Activated CD8-positive, alpha-beta T cell treated with anti-CD3 and anti-CD28 coated beads for 36 hours (primary cell): ENCODE results near the gene FAM114A2. TPM values are rescaled to one million over a fixed set of nuclear protein-coding genes. Genes with fewer than 3 reads are reported as not detected.

Experiments used
- ATAC-seq: fragments of 200-7000 bp; cut with Tn5 transposase; one replicate; pipeline ENCODE4 v1.10.0; 2021; ENCODE audit warnings: mild to moderate bottlenecking, moderate library complexity
- CTCF ChIA-PET: fragments of 350-600 bp; sonication (Branson Sonifier 250); formaldehyde crosslinking; loops from one replicate; lab custom pipeline; 2021; ENCODE audit warnings: antibody characterized with exemption; lab: Charles Lee
- POLR2A ChIA-PET: fragments of 350-600 bp; sonication (Branson Sonifier 250); formaldehyde crosslinking; loops from one replicate; lab custom pipeline; 2021; ENCODE audit warnings: antibody characterized with exemption; lab: Charles Lee
- DNase-seq: peaks from one replicate; pipeline ENCODE4 v3.0.0-alpha.2; 2020
- H3K27ac Mint-ChIP-seq: one replicate; pipeline ENCODE4 v1.8.0; 2021; ENCODE audit warnings: mild to moderate bottlenecking, mixed read lengths
- H3K27me3 Mint-ChIP-seq: one replicate; pipeline ENCODE4 v1.8.0; 2021; ENCODE audit warnings: mixed read lengths
- H3K36me3 Mint-ChIP-seq: one replicate; pipeline ENCODE4 v1.8.0; 2021; ENCODE audit warnings: low read depth, mixed read lengths
- H3K4me1 Mint-ChIP-seq: one replicate; pipeline ENCODE4 v1.8.0; 2021; ENCODE audit warnings: low read depth, mixed read lengths
- H3K4me3 Mint-ChIP-seq: one replicate; pipeline ENCODE4 v1.8.0; 2021; ENCODE audit warnings: mild to moderate bottlenecking, moderate library complexity, mixed read lengths
- H3K9me3 Mint-ChIP-seq: one replicate; pipeline ENCODE4 v1.8.0; 2021; ENCODE audit warnings: mixed read lengths
- intact Hi-C: fragments of 100-400 bp; cut with micrococcal nuclease; formaldehyde crosslinking; loops from one replicate; pipeline ENCODE4 v1.10.0; 2022
- total RNA-seq, 2 experiments: library from RNA; stranded (reverse); gene quantifications; one replicate each; pipeline ENCODE4 v1.2.3, GENCODE V29; 2021
- TF ChIP-seq, protein P1 (sequence below): fragments of 200-600 bp; IDR thresholded peaks from one replicate; pipeline ENCODE4 v1.8.0; 2022; ENCODE audit warnings: antibody characterized with exemption, mild to moderate bottlenecking

FAM114A2 gene
- total RNA-seq, 2 experiments from 2014 or later: 25.6 to 26.9 TPM

DNA sequence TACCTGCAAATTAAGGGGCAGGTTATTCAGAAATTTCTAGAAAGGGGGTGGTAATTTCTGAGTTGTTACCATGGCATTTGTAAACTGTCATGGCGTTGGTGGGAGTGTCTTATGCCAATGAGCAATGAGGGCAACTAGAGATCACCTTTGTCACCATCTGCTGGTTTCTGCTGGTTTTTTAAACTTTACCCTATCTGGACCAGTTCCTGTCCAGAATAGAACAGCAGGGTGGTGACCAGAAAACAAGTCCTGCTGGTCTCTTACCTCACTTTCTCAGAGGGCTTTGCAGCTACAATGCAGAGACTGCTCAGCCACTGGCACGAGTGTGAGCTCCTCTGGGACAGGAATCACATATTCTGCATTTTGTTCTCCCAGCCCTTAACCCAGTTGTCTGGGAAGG, 51.4 kb downstream of the FAM114A2 start:
- ChIA-PET POLR2A (no interaction called here), CTCF (interaction anchor here (1.6 to 1.8 kb wide), 2 partner anchors 13 to 170 kb away, joined by 4 to 8 read pairs; no protein-coding TSS in a partner anchor)
- H3K36me3 Mint-ChIP-seq: peaks cover 4% of the 10 kb centered on the region
- H3K4me1 Mint-ChIP-seq: no peaks in the 10 kb centered on the region
- intact Hi-C loops: no loop called here
- no peaks in the 10 kb centered on the region for H3K27me3 Mint-ChIP-seq
- no peak overlapping the region for H3K4me3 Mint-ChIP-seq
- ATAC-seq (no peak), DNase-seq (no peak)
- no peaks in the 10 kb centered on the region for H3K9me3 Mint-ChIP-seq
- no peak overlapping the region for H3K27ac Mint-ChIP-seq
- TF ChIP-seq, protein P1, sequence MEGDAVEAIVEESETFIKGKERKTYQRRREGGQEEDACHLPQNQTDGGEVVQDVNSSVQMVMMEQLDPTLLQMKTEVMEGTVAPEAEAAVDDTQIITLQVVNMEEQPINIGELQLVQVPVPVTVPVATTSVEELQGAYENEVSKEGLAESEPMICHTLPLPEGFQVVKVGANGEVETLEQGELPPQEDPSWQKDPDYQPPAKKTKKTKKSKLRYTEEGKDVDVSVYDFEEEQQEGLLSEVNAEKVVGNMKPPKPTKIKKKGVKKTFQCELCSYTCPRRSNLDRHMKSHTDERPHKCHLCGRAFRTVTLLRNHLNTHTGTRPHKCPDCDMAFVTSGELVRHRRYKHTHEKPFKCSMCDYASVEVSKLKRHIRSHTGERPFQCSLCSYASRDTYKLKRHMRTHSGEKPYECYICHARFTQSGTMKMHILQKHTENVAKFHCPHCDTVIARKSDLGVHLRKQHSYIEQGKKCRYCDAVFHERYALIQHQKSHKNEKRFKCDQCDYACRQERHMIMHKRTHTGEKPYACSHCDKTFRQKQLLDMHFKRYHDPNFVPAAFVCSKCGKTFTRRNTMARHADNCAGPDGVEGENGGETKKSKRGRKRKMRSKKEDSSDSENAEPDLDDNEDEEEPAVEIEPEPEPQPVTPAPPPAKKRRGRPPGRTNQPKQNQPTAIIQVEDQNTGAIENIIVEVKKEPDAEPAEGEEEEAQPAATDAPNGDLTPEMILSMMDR: no peak

DNA sequence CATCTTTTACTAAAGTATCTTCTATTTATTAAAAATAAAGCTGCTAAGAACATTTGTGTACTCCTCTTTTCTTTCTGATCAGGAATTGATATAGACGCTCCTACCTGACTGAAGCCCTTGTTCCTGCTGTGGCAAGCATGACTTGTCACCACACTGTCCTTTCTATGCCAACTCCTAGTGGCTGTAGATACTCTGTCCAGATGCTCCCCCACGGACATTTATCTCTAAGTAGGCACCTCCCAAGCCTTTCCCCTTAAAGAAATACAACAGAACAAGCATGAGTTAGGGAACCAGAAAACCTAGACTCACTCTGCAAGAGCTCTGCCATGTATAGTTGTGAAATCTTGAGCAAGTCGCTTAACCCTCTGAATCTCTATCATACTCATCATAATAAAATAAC, 53.2 kb downstream of the FAM114A2 start:
- CTCF ChIA-PET: interaction anchor here (1.8 kb wide), 1 partner anchor 11 kb away, joined by 8 read pairs; no protein-coding TSS in a partner anchor
- intact Hi-C loops: no loop called here
- POLR2A ChIA-PET: no interaction called here
- TF ChIP-seq, protein P1: no peak
- no peak overlapping the region for H3K4me3 Mint-ChIP-seq
- no peaks in the 10 kb centered on the region for H3K4me1 Mint-ChIP-seq
- H3K36me3 Mint-ChIP-seq: no peaks in the 10 kb centered on the region
- H3K27me3 Mint-ChIP-seq: no peaks in the 10 kb centered on the region
- ATAC-seq (no peak), DNase-seq (no peak)
- H3K9me3 Mint-ChIP-seq: no peaks in the 10 kb centered on the region
- no peak overlapping the region for H3K27ac Mint-ChIP-seq

DNA sequence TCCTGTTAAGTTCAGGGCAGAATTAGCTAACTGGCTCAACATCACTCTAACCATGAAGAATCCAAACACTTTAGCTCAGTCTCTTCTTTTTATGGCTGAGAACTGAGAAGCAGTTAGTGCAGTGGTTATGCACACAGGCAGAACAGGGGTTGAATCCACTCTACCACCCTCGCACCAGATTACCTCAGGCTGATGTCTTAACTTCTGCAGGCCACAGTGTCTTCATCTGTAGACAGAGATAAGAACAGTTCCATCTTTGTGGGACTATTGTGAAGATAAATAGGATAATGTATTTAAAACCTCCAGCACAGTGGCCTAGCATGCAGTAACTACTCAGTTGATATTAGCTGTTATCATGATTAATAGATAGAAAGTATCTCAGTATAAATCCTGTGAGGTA, 54.8 kb downstream of the FAM114A2 start:
- TF ChIP-seq, protein P1: no peak
- H3K9me3 Mint-ChIP-seq: no peaks in the 10 kb centered on the region
- H3K4me1 Mint-ChIP-seq: no peaks in the 10 kb centered on the region
- ChIA-PET POLR2A (no interaction called here), CTCF (interaction anchor here (1.4 to 1.7 kb wide), 2 partner anchors 9 to 19 kb away, joined by 5 to 8 read pairs; no protein-coding TSS in a partner anchor)
- DNase-seq (no peak), ATAC-seq (no peak)
- intact Hi-C loops: no loop called here
- H3K4me3 Mint-ChIP-seq: no peak overlapping the region
- H3K36me3 Mint-ChIP-seq: no peaks in the 10 kb centered on the region
- H3K27ac Mint-ChIP-seq: no peak overlapping the region
- H3K27me3 Mint-ChIP-seq: no peaks in the 10 kb centered on the region

DNA sequence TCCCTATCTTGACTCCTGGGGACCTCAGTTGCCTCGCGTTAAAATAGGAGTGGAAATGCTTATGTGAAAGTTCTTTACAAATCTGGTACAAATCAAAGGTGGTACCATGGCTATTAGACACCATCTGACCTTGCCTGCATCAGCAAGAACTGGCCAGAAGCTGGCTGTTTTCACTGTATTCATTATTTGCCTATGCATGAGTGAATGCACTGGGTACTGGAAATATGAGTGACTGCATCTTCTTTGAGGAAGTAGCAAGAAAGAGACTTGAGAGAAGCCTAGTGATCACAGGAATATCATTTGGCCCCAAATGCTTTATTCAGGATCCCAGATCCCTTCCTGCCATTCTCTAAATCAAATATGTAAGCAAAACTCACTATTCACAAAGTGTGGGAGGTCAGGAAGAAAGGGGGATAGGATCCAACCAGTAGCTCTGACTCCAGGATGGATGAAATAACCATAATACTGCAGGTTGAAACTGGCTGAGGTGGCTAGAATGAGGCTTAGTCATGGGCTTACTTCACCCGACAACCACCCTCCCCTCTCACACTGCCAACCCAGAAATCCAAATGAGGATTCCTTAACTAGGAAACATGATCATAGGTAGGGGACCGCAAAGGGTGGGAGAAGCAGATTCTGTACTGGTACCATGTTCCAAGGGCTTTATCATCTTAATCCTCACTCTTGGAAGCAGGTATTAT, 56.7 kb downstream of the FAM114A2 start:
- Mint-ChIP-seq H3K36me3 (no peaks in the 10 kb centered on the region), H3K27me3 (peaks cover 2% of the 10 kb centered on the region), H3K9me3 (no peaks in the 10 kb centered on the region), H3K4me1 (no peaks in the 10 kb centered on the region), H3K4me3 (no peak overlapping the region), H3K27ac (no peak overlapping the region)
- ChIA-PET CTCF (interaction anchor here (1.7 kb wide), 1 partner anchor 17 kb away, joined by 8 read pairs; no protein-coding TSS in a partner anchor), POLR2A (no interaction called here)
- intact Hi-C loops: no loop called here
- ATAC-seq (no peak), DNase-seq (no peak)
- TF ChIP-seq, protein P1: no peak
